SK-N-SH treated with all-trans-retinoic acid at 6 μM for 48 hours (cell line): ENCODE data around the gene KATNAL1.

Source experiments
- CREB5 ChIP-seq: fragments of 250-450 bp; sonication (Bioruptor Pico); IDR thresholded peaks from 2 replicates; pipeline ENCODE4 v1.5.1; 2020; ENCODE audit warnings: low read depth, mild to moderate bottlenecking, moderate library complexity
- POU6F1 ChIP-seq: fragments of 250-450 bp; sonication (Bioruptor Pico); IDR thresholded peaks from 2 replicates; pipeline ENCODE4 v1.8.0; 2021; ENCODE audit warnings: low read depth, mild to moderate bottlenecking, moderate library complexity, borderline replicate concordance

GRCh38 chr13:30154531-30154930 lies 152.8 kb downstream of the KATNAL1 start:
- TF ChIP-seq POU6F1 (CRISPR knock-in tag) (no peak), CREB5 (no peak)
